GM23248 (cell line): ENCODE measurements around the gene SUGT1. TPM values are rescaled to one million over a fixed set of nuclear protein-coding genes. Genes with fewer than 3 reads are reported as not detected.

ENCODE experiments used
- DNase-seq: peaks from one replicate; pipeline ENCODE4 v3.0.0-alpha.2; 2015
- H2AFZ ChIP-seq: fragments of 200-600 bp; sonication (generic); 2 replicates; pipeline ENCODE4 v1.6.1; 2016; ENCODE audit warnings: antibody characterized with exemption
- H3F3A ChIP-seq: fragments of 200-600 bp; sonication (generic); 2 replicates; pipeline ENCODE4 v1.6.1; 2016; ENCODE audit warnings: mild to moderate bottlenecking, antibody characterized with exemption, mixed run types; ENCODE audit not compliant: insufficient read depth
- H3K27ac ChIP-seq: fragments of 200-600 bp; sonication (generic); 2 replicates; pipeline ENCODE4 v1.5.1; 2016; ENCODE audit warnings: mild to moderate bottlenecking
- H3K27me3 ChIP-seq: fragments of 200-600 bp; sonication (generic); replicated peaks from 2 replicates; pipeline ENCODE4 v1.6.1; 2016; ENCODE audit warnings: mild to moderate bottlenecking; ENCODE audit not compliant: insufficient read depth
- H3K36me3 ChIP-seq: fragments of 200-600 bp; sonication (generic); 2 replicates; pipeline ENCODE4 v1.6.1; 2016; ENCODE audit warnings: low read depth, mild to moderate bottlenecking
- H3K4me1 ChIP-seq: fragments of 200-600 bp; sonication (generic); 2 replicates; pipeline ENCODE4 v1.6.1; 2016; ENCODE audit warnings: mild to moderate bottlenecking; ENCODE audit not compliant: insufficient read depth
- H3K4me2 ChIP-seq: fragments of 200-600 bp; sonication (generic); one replicate; pipeline ENCODE4 v1.6.1; 2016; ENCODE audit warnings: mild to moderate bottlenecking; ENCODE audit not compliant: unreplicated experiment
- H3K4me3 ChIP-seq: fragments of 200-600 bp; sonication (generic); 2 replicates; pipeline ENCODE4 v1.5.1; 2016; ENCODE audit warnings: mild to moderate bottlenecking
- H3K79me2 ChIP-seq: fragments of 200-600 bp; sonication (generic); 2 replicates; pipeline ENCODE4 v1.6.1; 2016; ENCODE audit warnings: mild to moderate bottlenecking; ENCODE audit not compliant: insufficient read depth
- H3K9ac ChIP-seq: fragments of 200-600 bp; sonication (generic); 2 replicates; pipeline ENCODE4 v1.6.1; 2016; ENCODE audit warnings: mild to moderate bottlenecking
- H3K9me2 ChIP-seq: fragments of 200-600 bp; sonication (generic); 2 replicates; pipeline ENCODE4 v1.6.1; 2016; ENCODE audit warnings: mixed run types, mild to moderate bottlenecking, moderate library complexity; ENCODE audit not compliant: insufficient read depth
- H3K9me3 ChIP-seq: fragments of 200-600 bp; sonication (generic); one replicate; pipeline ENCODE4 v1.6.1; 2017; ENCODE audit warnings: low read depth
- H4K20me1 ChIP-seq: fragments of 200-600 bp; sonication (generic); 2 replicates; pipeline ENCODE4 v1.6.0; 2016; ENCODE audit not compliant: insufficient read depth
- EZH2 ChIP-seq: fragments of 200-600 bp; sonication (generic); IDR thresholded peaks from 2 replicates; pipeline ENCODE4 v1.6.1; 2018; ENCODE audit warnings: antibody characterized with exemption, mild to moderate bottlenecking; ENCODE audit not compliant: insufficient read depth, poor library complexity, severe bottlenecking
- EZH2phosphoT487 ChIP-seq: fragments of 200-600 bp; sonication (generic); IDR thresholded peaks from 2 replicates; pipeline ENCODE4 v1.6.1; 2018; ENCODE audit warnings: antibody characterized with exemption, moderate library complexity, mild to moderate bottlenecking, low read depth; ENCODE audit not compliant: insufficient read depth
- WGBS, 2 experiments: methylation state at CpG; one replicate each; pipeline ENCODE4 v1.1.6; 2015 to 2017; ENCODE audit warnings: low lambda C conversion rate in 2 of 2, low coverage in 1 of 2; ENCODE audit errors: missing lambda C conversion rate in 2 of 2; 5-methylcytosine and 5-hydroxymethylcytosine counted together
- in situ Hi-C: fragments of 300-500 bp; cut with MboI; formaldehyde crosslinking; loops from 2 replicates; pipeline ENCODE4 v1.15.0; 2020
- polyA plus RNA-seq: library from polyadenylated mRNA; unstranded; fragments of >200 nt; fragmentation: Nextera tagmentation; extraction: Ambion mirVana; gene quantifications from 2 replicates; pipeline ENCODE4 v1.2.1, GENCODE V29; 2016
- total RNA-seq: library from RNA; depleted of rRNA; stranded (reverse); fragments of >200 nt; shearing (Covaris generic); gene quantifications from 2 replicates; pipeline ENCODE4 v1.2.3, GENCODE V29; 2014

SUGT1 gene
- total and polyA plus RNA-seq, 2 experiments from 2014 or later: 29.4 to 77.2 TPM

DNA sequence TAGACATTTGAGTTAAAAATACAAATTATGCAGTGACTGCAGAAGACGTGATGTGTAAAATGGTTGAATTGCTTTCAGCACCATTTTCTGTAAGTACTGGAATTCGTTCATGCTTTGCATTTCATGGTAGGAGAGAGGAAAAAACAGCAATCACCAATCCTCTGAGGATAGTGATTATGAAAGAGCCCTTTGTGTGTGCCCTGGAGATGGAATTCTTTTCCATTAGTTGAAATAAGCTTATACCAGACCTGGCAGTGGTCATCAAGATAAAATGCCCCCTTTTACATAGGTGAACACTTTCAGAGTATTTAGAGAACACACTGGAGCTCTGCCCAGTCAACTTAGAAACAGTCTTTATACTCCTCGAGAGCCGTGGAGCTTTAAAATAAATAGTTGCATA is 85.3 kb downstream of the SUGT1 start:
- H3K36me3 ChIP-seq: no peaks in the 10 kb centered on the region
- no peak overlapping the region for H3K9ac ChIP-seq
- H3K9me2 ChIP-seq: no peaks in the 10 kb centered on the region
- no peak overlapping the region for H3K4me2 ChIP-seq
- H3K27me3 ChIP-seq: peaks cover 46% of the 10 kb centered on the region
- H3K4me3 ChIP-seq: no peak overlapping the region
- DNase-seq: no peak
- in situ Hi-C loops: no loop called here
- H3K27ac ChIP-seq: no peak overlapping the region
- no peaks in the 10 kb centered on the region for H3K9me3 ChIP-seq
- H2AFZ ChIP-seq: no peak overlapping the region
- no peaks in the 10 kb centered on the region for H3K4me1 ChIP-seq
- 45 to 57% methylated on average over 4 of the region's 4 CpGs for WGBS, 2 experiments
- no peaks in the 10 kb centered on the region for H3K79me2 ChIP-seq
- no peaks in the 10 kb centered on the region for H3F3A ChIP-seq
- H4K20me1 ChIP-seq: no peaks in the 10 kb centered on the region
- TF ChIP-seq EZH2phosphoT487 (no peak), EZH2 (no peak)

DNA sequence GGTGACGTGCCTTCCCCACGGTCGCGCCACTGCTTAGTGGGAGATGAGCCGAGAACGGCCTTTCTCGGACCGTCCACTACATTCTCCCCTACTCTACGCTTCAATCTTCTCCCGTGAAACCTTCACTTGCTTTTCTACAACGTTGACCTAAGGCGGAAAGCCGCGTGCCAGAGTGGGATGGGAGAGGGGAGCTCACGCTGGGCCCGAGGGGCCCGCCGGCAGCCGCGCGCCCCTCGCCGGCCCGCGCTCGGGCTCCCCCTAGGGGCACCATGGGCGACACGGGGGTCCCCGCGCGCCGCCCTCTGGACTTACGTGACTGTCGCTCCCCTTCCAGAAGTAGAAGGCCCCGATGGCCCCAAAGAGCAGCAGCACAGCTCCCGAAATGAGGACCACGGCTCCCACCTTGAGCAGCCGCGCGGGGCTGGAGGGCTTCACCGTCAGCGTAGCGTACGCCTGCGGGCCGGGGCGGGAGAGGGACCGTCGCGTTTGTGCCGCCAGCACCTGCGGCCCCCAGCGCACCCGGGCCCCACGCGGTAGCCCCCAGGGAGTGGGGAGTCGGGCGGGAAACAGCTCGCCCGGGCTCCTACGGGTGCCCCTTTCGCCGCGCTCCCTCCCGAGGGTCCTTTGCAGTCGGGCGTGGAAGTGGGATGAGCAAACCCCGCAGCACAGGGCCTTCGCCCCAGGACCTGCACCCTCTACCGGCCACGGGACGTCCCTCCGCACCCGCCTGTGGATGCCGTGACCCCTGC is 86.3 kb downstream of the SUGT1 start:
- no peak overlapping the region for H3K4me2 ChIP-seq
- H3F3A ChIP-seq: no peaks in the 10 kb centered on the region
- H3K9me3 ChIP-seq: no peaks in the 10 kb centered on the region
- no peaks in the 10 kb centered on the region for H3K36me3 ChIP-seq
- no peaks in the 10 kb centered on the region for H3K79me2 ChIP-seq
- WGBS, 2 experiments: 12 to 14% methylated on average over 50 to 60 of the region's 75 CpGs
- no peak overlapping the region for H3K4me3 ChIP-seq
- peak; percentile 3 for DNase-seq
- TF ChIP-seq EZH2phosphoT487 (0 out of 2 replicates have a peak, but pooled peaks have one; percentile 27), EZH2 (peak; percentile 70)
- H3K4me1 ChIP-seq: no peaks in the 10 kb centered on the region
- no peak overlapping the region for H2AFZ ChIP-seq
- no peaks in the 10 kb centered on the region for H3K9me2 ChIP-seq
- H3K27ac ChIP-seq: no peak overlapping the region
- H3K9ac ChIP-seq: no peak overlapping the region
- H3K27me3 ChIP-seq: peaks cover 46% of the 10 kb centered on the region
- in situ Hi-C loops: no loop called here
- no peaks in the 10 kb centered on the region for H4K20me1 ChIP-seq

DNA sequence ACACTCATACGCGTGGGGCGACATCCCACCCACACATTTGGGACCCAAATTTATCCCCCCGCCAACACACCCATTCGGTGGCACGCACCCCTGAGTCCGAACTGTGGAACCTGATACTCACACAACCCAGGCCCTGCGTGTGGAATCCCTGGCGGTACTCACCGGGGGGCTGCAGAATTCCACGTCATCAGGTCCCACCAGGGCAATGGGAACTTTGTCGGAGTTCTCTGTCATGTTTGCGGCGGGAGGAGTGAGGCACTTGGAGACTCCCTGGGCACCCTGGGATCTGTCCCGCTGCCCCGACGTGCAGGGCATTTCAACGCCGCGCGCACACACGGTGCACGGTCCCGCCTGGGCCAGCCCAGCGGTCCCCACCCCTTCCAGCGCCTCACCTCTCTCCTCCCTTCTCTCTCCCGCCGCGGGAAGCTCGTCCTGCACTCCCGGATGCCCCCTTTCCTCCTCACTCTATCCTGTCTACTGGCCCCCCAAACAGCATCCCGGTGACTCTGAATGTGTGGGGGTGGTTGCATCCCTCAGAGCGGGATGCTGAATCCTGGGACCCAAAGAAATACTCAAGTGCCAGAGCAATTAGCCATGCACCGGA is 86.9 kb downstream of the SUGT1 start, which contains the start of gene CNMD:
Gene CNMD, minus strand, starts transcription at position 353 of the 604 bp plus-strand sequence. Its CDS starts 119 bp downstream, at position 234.
- no peak within 1 kb of the TSS for H3K4me2 ChIP-seq

DNA sequence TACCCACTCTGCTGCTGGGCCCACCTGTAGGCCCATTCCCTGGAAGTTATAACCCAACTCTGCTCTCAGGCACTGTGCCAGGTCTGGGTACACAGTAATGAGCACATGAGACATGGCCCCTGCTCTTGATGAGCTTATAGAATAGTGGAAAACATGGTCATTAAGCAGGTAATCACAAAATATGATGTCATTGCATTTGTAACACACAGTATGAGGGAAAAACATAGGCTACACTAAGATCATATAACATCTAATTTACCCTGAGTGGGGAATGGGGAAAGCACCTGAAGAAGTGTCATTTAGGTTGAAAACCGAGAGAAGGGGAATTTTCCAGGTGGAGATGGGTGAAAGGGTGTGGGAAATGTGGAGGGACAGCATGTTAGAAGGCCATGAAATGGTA is 90.9 kb downstream of the SUGT1 start:
- in situ Hi-C loops: no loop called here
- H3K27ac ChIP-seq: no peak overlapping the region
- H3K4me3 ChIP-seq: no peak overlapping the region
- 0 to 7% methylated on average over 1 of the region's 1 CpG for WGBS, 2 experiments
- peaks cover 34% of the 10 kb centered on the region for H3K27me3 ChIP-seq
- no peaks in the 10 kb centered on the region for H3F3A ChIP-seq
- DNase-seq: no peak
- no peaks in the 10 kb centered on the region for H3K36me3 ChIP-seq
- H3K9me3 ChIP-seq: no peaks in the 10 kb centered on the region
- no peak overlapping the region for H3K4me2 ChIP-seq
- no peaks in the 10 kb centered on the region for H4K20me1 ChIP-seq
- TF ChIP-seq EZH2 (no peak), EZH2phosphoT487 (no peak)
- no peak overlapping the region for H3K9ac ChIP-seq
- H3K4me1 ChIP-seq: no peaks in the 10 kb centered on the region
- no peaks in the 10 kb centered on the region for H3K9me2 ChIP-seq
- no peak overlapping the region for H2AFZ ChIP-seq
- no peaks in the 10 kb centered on the region for H3K79me2 ChIP-seq

More for the DNA sequence above, 86.9 kb downstream of the SUGT1 start, which contains the start of gene CNMD:
- H3K79me2 ChIP-seq: no peaks in the 10 kb centered on the region
- no peaks in the 10 kb centered on the region for H3K36me3 ChIP-seq
- no peak for DNase-seq
- no peak within 1 kb of the TSS for H2AFZ ChIP-seq
- H3K9me3 ChIP-seq: no peaks in the 10 kb centered on the region
- no peaks in the 10 kb centered on the region for H4K20me1 ChIP-seq
- no peak within 1 kb of the TSS for H3K27ac ChIP-seq
- in situ Hi-C loops: no loop called here
- TF ChIP-seq EZH2phosphoT487: no peak
- no peak for TF ChIP-seq EZH2
- H3K9ac ChIP-seq: no peak within 1 kb of the TSS
- 5 to 6% methylated on average over 30 to 34 of the region's 34 CpGs for WGBS, 2 experiments
- H3K9me2 ChIP-seq: no peaks in the 10 kb centered on the region
- H3K4me3 ChIP-seq: no peak within 1 kb of the TSS
- H3K27me3 ChIP-seq: peaks cover 46% of the 10 kb centered on the region
- no peaks in the 10 kb centered on the region for H3K4me1 ChIP-seq
- no peaks in the 10 kb centered on the region for H3F3A ChIP-seq
